Right cardiac atrium (tissue), 5 donors: Measurements from ENCODE around the gene LAMTOR4. TPM values are rescaled to one million over a fixed set of nuclear protein-coding genes. Genes with fewer than 3 reads are reported as not detected.

Experiments
- ATAC-seq, 2 donors: fragments of 200-7000 bp; cut with Tn5 transposase; one replicate each; pipeline versions ENCODE4 v1.8.0 to v1.9.1; 2020; ENCODE audit warnings: moderate library complexity in 2 of 2, mild to moderate bottlenecking in 1 of 2
- DNase-seq, 3 donors: peaks; one replicate each; pipeline ENCODE4 v3.0.0-alpha.2; 2020
- H3K27ac ChIP-seq: one replicate; pipeline ENCODE4 v1.5.1; 2013; ENCODE audit warnings: mild to moderate bottlenecking, low read length, control low read depth, moderate library complexity
- H3K27me3 ChIP-seq: one replicate; pipeline ENCODE4 v1.6.1; 2013; ENCODE audit not compliant: control insufficient read depth, insufficient read depth
- H3K4me1 ChIP-seq: one replicate; pipeline ENCODE4 v1.6.1; 2013; ENCODE audit warnings: low read length; ENCODE audit not compliant: control insufficient read depth, insufficient read depth
- H3K4me3 ChIP-seq: one replicate; pipeline ENCODE4 v1.5.1; 2013; ENCODE audit warnings: low read length, control low read depth
- H3K9me3 ChIP-seq: one replicate; pipeline ENCODE4 v1.6.1; 2013; ENCODE audit warnings: low read length; ENCODE audit not compliant: control insufficient read depth
- WGBS: extraction: QIAGEN DNeasy Blood & Tissue Kit; methylation state at CpG from one replicate; pipeline ENCODE4 v1.1.7; 2013; 5-methylcytosine and 5-hydroxymethylcytosine counted together
- intact Hi-C, 4 donors: fragments of 100-400 bp; cut with DNase I; formaldehyde crosslinking; loops; one replicate each; pipeline versions ENCODE4 v1.11.0 to v1.14.0; 2022 to 2023
- polyA plus RNA-seq: library from polyadenylated mRNA; stranded (reverse); fragments of 200-250 nt; gene quantifications from one replicate; pipeline ENCODE4 v1.2.3, GENCODE V29; 2013
- total RNA-seq, 4 donors: library from RNA; stranded (reverse); fragmentation: NEBNext Ultra II Directional; extraction: Animal tissue kit (Norgen Biotek cat#: 25700); gene quantifications; one replicate each; pipeline ENCODE4 v1.2.1, GENCODE V29; 2021
- donor health status: healthy with polysubstance abuse.
- donor health status: DM: no; HTN: yes; CAD: no.
- donor health status: DM: no; HTN: no; CAD: no.
- donor health status: DM: no; HTN: yes; CAD: no; lungs with severe emphysema.
- donor health status: DM: yes; HTN: yes; CAD: no.

The LAMTOR4 gene
- total and polyA plus RNA-seq, 5 donors = 88.7 to 193 (median 118) TPM

DNA sequence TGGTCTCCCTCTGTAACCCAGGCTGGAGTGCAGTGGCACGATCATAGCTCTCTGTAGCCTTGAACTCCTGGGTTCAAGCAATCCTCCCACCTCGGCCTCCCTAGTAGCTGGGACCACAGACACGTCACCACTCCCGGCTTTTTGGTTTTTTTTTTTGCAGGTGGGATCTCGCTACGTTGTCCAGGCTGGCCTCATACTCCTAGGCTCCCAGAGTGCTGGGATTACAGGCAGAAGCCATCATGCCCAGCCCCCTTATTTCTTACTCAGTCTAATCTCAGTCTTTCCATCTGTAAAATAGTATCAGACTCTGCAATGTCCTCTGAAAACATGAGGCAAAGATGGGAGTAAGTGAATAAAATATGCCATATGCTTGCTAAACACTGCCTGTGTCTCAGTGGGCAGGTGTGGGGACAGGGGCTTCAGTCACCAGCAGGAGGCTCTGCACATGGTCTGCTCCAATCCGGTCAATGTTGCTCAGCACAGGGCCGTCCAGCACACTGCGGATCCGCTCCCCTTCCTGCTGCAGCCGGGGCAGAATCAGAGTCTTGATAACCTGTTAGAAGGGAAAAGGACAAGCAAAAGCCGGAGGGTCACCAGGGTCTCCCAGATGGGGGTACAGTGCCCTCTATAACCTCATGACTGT is 39.1 kb upstream of the LAMTOR4 start:
- ATAC-seq = no peak
- DNase-seq = no peak
- Histone ChIP-seq H3K4me3 (no peak overlapping the region), H3K27ac (no peak overlapping the region), H3K9me3 (no peaks in the 10 kb centered on the region), H3K27me3 (no peaks in the 10 kb centered on the region), H3K4me1 (no peaks in the 10 kb centered on the region)
- WGBS = 86% methylated on average over 12 of the region's 12 CpGs
- intact Hi-C loops = no loop called here

DNA sequence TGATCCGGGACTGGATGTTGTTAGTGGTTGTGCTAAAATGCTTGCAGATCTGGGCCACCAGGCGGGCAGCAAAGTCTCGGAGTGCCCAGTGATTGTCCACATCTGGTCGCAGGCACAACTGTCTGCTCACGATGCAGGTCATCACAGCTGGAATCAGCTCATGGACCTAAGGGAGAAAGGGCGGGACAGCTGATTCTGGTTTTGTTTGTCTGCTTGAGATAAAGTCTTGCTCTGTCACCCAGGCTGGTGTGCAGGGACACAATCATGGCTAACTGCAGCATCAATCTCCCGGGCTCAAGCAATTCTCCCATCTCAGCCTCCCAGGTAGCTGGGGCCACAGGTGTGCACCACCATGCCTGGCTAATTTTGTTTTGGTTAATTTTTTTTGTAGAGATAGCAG is 37.6 kb upstream of the LAMTOR4 start:
- Histone ChIP-seq H3K27me3 (no peaks in the 10 kb centered on the region), H3K4me3 (no peak overlapping the region), H3K27ac (no peak overlapping the region), H3K4me1 (no peaks in the 10 kb centered on the region), H3K9me3 (no peaks in the 10 kb centered on the region)
- no peak for ATAC-seq
- no peak for DNase-seq
- 91% methylated on average over 7 of the region's 7 CpGs for WGBS
- intact Hi-C loops = no loop called here

GRCh38 chr7:100111914-100112313 is 36.8 kb upstream of the LAMTOR4 start:
- 88% methylated on average over 13 of the region's 13 CpGs for WGBS
- H3K27me3 ChIP-seq = no peaks in the 10 kb centered on the region
- H3K27ac ChIP-seq = no peak overlapping the region
- H3K9me3 ChIP-seq = no peaks in the 10 kb centered on the region
- H3K4me3 ChIP-seq = no peak overlapping the region
- DNase-seq = peak in 1 of 3 donors; percentile 22
- intact Hi-C loops = no loop called here
- no peak for ATAC-seq
- H3K4me1 ChIP-seq = no peaks in the 10 kb centered on the region

DNA sequence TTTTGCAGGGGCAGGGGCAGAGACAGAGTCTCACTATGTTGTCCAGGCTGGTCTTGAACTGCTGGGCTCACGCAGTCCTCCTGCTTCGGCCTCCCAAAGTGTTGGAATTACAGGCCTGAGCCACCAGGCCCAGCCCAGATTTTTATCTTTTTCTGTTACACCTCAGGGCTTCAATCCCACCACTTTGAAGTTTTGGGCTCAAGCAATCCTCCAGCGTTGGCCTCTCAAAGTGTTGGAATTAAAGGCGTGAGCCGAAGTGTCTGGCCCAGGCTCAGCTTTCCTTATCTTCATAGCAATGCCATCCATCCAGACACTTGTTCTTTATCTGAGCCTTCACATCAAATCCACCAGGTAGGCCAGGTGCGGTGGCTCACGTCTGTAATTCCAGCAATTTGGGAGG is 33.7 kb upstream of the LAMTOR4 start:
- Histone ChIP-seq H3K4me3 (no peak overlapping the region), H3K27ac (no peak overlapping the region), H3K9me3 (no peaks in the 10 kb centered on the region), H3K27me3 (no peaks in the 10 kb centered on the region), H3K4me1 (peaks cover under 1% of the 10 kb centered on the region)
- no peak for ATAC-seq
- intact Hi-C loops = no loop called here
- peak in 1 of 3 donors; percentile 22 for DNase-seq
- 91% methylated on average over 7 of the region's 7 CpGs for WGBS

DNA sequence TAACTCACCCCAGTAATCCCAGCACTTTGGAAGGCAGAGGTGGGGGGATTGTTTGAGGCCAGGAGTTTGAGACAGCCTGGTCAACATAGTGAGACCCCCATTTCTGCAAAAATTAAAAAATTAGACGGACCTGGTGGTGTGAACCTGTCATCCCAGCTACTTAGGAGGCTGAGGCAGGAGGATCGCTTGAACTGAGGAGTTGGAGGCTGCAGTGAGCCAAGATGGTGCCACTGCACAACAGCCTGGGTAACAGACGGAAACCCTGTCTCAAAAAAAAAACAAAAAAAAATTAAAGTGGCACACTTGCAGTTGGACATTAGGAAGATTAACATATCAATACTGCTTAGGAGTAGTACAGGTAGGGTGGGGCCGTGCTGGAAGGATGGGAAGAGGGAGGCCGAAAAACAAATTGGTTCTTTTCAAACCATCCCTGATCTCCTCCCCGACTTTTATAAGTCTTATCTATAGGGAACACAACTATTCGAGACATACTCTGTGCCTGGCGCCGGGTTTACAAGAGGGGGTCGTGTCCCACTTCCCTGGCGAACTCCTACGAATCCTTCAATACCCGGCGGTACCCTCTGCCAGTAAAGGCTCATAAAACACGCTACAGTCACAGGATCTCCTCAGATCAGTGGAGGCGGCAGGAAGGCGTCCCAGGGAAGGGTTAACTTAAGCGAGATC is 30.2 kb upstream of the LAMTOR4 start:
- Histone ChIP-seq H3K27me3 (no peaks in the 10 kb centered on the region), H3K4me1 (peaks cover 6% of the 10 kb centered on the region), H3K27ac (no peak overlapping the region), H3K4me3 (peak overlapping the region; percentile 54), H3K9me3 (no peaks in the 10 kb centered on the region)
- ATAC-seq = no peak
- DNase-seq = no peak
- intact Hi-C loops = no loop called here
- WGBS = 22% methylated on average over 18 of the region's 18 CpGs

DNA sequence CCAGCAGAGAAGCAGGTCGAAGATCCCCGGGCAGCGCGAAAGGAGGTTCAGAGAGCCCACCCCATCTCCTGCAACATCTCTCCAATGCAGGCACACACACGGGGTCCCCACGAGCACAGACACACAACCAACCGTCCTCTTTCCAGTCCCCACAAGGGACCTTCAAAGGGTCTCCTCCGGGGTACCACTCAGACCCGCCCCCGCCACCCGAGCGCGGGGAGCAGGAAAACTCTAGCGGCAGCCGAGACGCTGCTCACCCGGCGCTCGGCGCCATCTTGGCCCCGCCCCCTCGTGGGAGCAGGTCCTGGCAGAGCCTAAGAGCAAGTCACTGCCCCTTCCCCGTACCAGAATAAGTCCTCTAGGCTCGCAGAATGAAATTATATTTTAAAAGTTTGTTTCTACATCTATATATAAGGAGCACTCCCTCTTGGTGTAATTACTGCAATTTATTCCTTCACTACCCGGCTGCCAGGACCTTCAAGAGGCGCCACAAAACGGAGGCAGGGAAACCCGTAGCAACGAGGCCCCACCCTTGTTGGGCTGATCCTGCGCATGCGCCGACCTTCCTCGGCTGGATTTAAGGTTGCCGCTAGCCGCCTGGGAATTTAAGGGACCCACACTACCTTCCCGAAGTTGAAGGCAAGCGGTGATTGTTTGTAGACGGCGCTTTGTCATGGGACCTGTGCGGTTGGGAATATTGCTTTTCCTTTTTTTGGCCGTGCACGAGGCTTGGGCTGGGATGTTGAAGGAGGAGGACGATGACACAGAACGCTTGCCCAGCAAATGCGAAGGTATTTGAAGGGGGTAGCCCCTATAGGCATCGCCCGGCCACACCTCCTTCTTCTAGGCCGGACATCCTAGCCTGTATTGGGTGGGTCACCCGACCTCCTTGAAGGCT is 29.4 kb upstream of the LAMTOR4 start, which contains the start of the genes CNPY4 and TAF6:
Gene CNPY4, plus strand, starts transcription at position 563 of the 898 bp plus-strand sequence. Its CDS starts 111 bp downstream, at position 674.
Gene TAF6, minus strand, starts transcription at position 287 of the 898 bp plus-strand sequence. CDS start 5,149 bp downstream, outside the sequence.
- under 1% methylated on average over 49 of the region's 49 CpGs for WGBS
- Histone ChIP-seq H3K4me1 (peaks cover 6% of the 10 kb centered on the region), H3K27ac (peak within 1 kb of the TSS; percentile 93), H3K4me3 (peak within 1 kb of the TSS; percentile 54), H3K27me3 (no peaks in the 10 kb centered on the region), H3K9me3 (no peaks in the 10 kb centered on the region)
- intact Hi-C loops = no loop called here
- DNase-seq (peak; percentile 96 to 99 (median 98)), ATAC-seq (peak; percentile 94)

DNA sequence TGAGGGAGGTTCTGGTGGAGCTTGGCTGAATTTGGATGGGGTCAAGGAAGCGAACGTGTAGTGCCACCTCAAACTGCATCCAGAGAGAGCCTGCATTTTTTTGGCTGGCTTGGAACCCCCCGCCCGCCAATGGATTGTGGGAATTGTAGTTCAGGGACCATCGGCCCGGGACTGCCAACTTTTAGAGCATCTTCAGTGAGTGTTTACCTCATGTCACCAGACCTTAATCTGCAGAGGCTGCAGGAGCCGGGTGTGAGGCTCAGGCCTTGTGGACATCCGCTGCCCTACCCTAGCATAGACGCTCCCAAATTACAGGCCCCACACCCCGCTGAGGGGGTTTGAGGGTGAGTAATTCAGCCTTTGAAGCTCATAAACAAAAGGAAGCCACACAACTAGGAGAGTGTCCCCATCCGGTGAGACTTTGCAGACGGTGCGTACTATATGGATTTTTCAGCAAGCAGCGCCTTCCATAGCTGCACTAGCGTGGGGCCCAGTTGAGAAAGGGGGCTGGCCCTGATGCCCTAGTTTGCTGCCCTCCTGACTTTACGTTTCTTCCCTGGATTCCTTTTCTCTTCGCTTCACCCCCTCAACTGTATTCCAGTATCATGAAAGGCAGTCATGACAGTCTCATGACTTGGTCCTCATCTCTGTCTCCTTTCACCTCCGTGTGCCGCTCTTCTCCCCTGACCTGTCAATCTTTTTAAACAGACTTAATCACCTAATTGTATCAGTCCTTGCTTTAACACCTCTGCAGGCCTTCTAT is 28.6 kb upstream of the LAMTOR4 start:
- ATAC-seq (peak; percentile 75), DNase-seq (peak; percentile 63 to 87 (median 81))
- Histone ChIP-seq H3K27me3 (no peaks in the 10 kb centered on the region), H3K4me1 (peaks cover 6% of the 10 kb centered on the region), H3K9me3 (no peaks in the 10 kb centered on the region), H3K4me3 (peak overlapping the region; percentile 54), H3K27ac (peak overlapping the region; percentile 93)
- WGBS = 17% methylated on average over 19 of the region's 19 CpGs
- intact Hi-C loops = no loop called here

GRCh38 chr7:100120733-100121036 is 28.0 kb upstream of the LAMTOR4 start:
- DNase-seq (peak in 1 of 3 donors; percentile 32), ATAC-seq (no peak)
- H3K4me1 ChIP-seq = peaks cover 6% of the 10 kb centered on the region
- 20% methylated on average over 1 of the region's 1 CpG for WGBS
- no peak overlapping the region for H3K4me3 ChIP-seq
- intact Hi-C loops = no loop called here
- H3K27ac ChIP-seq = no peak overlapping the region
- H3K9me3 ChIP-seq = no peaks in the 10 kb centered on the region
- no peaks in the 10 kb centered on the region for H3K27me3 ChIP-seq

GRCh38 chr7:100122067-100122466 is 26.7 kb upstream of the LAMTOR4 start:
- no peak overlapping the region for H3K4me3 ChIP-seq
- H3K9me3 ChIP-seq = no peaks in the 10 kb centered on the region
- no peaks in the 10 kb centered on the region for H3K27me3 ChIP-seq
- DNase-seq = peak in 1 of 3 donors; percentile 34
- H3K4me1 ChIP-seq = peaks cover 6% of the 10 kb centered on the region
- H3K27ac ChIP-seq = no peak overlapping the region
- no peak for ATAC-seq
- intact Hi-C loops = no loop called here
- WGBS = 72% methylated on average over 13 of the region's 13 CpGs

- H3K4me3 ChIP-seq = no peak overlapping the region
- ATAC-seq (no peak), DNase-seq (peak in 1 of 3 donors; percentile 24)
- no peaks in the 10 kb centered on the region for H3K9me3 ChIP-seq
- 97% methylated on average over 1 of the region's 1 CpG for WGBS
- no peak overlapping the region for H3K27ac ChIP-seq
- peaks cover 6% of the 10 kb centered on the region for H3K4me1 ChIP-seq
- no peaks in the 10 kb centered on the region for H3K27me3 ChIP-seq
- intact Hi-C loops = no loop called here
These were observed 26.1 kb upstream of the LAMTOR4 start for GRCh38 chr7:100122568-100122967.
